RWPE2 (cell line): ENCODE data around the gene CDC23.
"Not testable (repeated sequence)": the region's sequence is repeated elsewhere in the genome, so short reads cannot be mapped to it uniquely, and the experiment has no call there.

ENCODE experiments used
- ATAC-seq: fragments of 200-7000 bp; cut with Tn5 transposase; 3 replicates; pipeline ENCODE4 v1.9.1; 2021; ENCODE audit warnings: low read depth
- DNase-seq: peaks from one replicate; pipeline ENCODE4 v3.0.0-alpha.2; 2020; ENCODE audit warnings: low spot score
- H3K27ac ChIP-seq: fragments of 450-650 bp; 2 replicates; pipeline ENCODE4 v1.5.1; 2017; ENCODE audit warnings: mild to moderate bottlenecking; ENCODE audit not compliant: poor library complexity, severe bottlenecking
- H3K27me3 ChIP-seq: fragments of 250-450 bp; sonication (Bioruptor Pico); 2 replicates; pipeline ENCODE4 v1.5.1; 2021; ENCODE audit warnings: mild to moderate bottlenecking, moderate library complexity; ENCODE audit not compliant: insufficient read depth, poor library complexity, severe bottlenecking
- H3K36me3 ChIP-seq: fragments of 250-450 bp; sonication (Bioruptor Pico); 2 replicates; pipeline ENCODE4 v1.5.1; 2020; ENCODE audit warnings: low read depth, mild to moderate bottlenecking, moderate library complexity
- H3K4me1 ChIP-seq: fragments of 250-450 bp; sonication (Bioruptor Pico); 2 replicates; pipeline ENCODE4 v1.5.1; 2021; ENCODE audit warnings: mild to moderate bottlenecking, moderate library complexity; ENCODE audit not compliant: insufficient read depth, poor library complexity, severe bottlenecking
- H3K4me3 ChIP-seq: fragments of 250-450 bp; sonication (Bioruptor Pico); 2 replicates; pipeline ENCODE4 v1.5.1; 2021; ENCODE audit warnings: mild to moderate bottlenecking, moderate library complexity; ENCODE audit not compliant: severe bottlenecking
- H3K9me3 ChIP-seq: fragments of 250-450 bp; sonication (Bioruptor Pico); 2 replicates; pipeline ENCODE4 v1.5.1; 2021; ENCODE audit warnings: mild to moderate bottlenecking, moderate library complexity; ENCODE audit not compliant: severe bottlenecking
- TF ChIP-seq, protein P1 (sequence below): fragments of 450-650 bp; IDR thresholded peaks from one replicate; pipeline ENCODE4 v1.5.1; 2017; ENCODE audit warnings: mild to moderate bottlenecking, moderate library complexity; ENCODE audit not compliant: poor library complexity, severe bottlenecking

Gene CDC23, protein sequence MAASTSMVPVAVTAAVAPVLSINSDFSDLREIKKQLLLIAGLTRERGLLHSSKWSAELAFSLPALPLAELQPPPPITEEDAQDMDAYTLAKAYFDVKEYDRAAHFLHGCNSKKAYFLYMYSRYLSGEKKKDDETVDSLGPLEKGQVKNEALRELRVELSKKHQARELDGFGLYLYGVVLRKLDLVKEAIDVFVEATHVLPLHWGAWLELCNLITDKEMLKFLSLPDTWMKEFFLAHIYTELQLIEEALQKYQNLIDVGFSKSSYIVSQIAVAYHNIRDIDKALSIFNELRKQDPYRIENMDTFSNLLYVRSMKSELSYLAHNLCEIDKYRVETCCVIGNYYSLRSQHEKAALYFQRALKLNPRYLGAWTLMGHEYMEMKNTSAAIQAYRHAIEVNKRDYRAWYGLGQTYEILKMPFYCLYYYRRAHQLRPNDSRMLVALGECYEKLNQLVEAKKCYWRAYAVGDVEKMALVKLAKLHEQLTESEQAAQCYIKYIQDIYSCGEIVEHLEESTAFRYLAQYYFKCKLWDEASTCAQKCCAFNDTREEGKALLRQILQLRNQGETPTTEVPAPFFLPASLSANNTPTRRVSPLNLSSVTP

DNA sequence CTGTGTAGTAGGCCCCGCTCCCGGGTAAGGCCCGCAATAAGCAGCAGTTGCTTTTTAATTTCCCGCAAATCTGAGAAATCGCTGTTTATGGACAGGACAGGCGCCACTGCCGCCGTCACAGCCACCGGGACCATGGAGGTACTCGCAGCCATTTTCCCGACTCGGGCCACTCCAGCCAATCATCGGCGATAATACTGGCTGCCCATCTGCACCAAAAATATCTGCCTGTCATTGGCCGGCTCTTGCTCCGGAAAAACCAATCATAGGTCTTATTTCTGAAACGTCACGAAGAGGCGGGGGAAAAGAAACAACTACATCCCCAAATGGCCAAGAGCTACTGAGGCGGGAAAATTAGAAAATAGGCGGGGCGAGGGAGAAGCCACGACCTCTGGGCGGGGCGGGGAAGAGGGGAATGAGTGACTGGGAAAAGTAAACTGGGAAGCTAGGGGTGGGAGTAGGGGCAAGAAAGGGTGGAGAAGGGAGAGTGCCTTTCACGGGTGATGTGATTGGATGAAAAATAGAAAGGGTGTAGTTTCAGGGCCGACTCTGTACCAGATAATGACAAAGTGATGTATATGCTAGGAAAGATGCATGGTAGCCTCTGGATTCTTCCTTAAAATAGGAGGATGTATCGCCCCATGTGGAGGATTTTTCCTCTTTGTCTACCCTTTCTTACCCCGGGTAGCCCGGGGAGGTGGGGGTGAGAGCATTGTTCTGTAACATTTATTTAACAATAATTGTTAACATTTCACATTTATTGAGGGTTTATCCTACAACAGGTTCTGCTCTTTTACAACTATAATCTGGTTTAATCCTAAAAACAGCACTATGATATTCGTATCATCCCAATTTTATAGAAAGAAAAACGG is at the start of gene CDC23:
CDC23 (minus strand) TSS at position 163 of the 869 bp plus-strand sequence; CDS start at position 152, 11 bp downstream.
- TF ChIP-seq, protein P1, sequence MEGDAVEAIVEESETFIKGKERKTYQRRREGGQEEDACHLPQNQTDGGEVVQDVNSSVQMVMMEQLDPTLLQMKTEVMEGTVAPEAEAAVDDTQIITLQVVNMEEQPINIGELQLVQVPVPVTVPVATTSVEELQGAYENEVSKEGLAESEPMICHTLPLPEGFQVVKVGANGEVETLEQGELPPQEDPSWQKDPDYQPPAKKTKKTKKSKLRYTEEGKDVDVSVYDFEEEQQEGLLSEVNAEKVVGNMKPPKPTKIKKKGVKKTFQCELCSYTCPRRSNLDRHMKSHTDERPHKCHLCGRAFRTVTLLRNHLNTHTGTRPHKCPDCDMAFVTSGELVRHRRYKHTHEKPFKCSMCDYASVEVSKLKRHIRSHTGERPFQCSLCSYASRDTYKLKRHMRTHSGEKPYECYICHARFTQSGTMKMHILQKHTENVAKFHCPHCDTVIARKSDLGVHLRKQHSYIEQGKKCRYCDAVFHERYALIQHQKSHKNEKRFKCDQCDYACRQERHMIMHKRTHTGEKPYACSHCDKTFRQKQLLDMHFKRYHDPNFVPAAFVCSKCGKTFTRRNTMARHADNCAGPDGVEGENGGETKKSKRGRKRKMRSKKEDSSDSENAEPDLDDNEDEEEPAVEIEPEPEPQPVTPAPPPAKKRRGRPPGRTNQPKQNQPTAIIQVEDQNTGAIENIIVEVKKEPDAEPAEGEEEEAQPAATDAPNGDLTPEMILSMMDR = no peak
- H3K9me3 ChIP-seq = no peaks in the 10 kb centered on the region
- H3K36me3 ChIP-seq = peaks cover 40% of the 10 kb centered on the region
- ATAC-seq (peak; percentile 95), DNase-seq (peak; percentile 95)
- H3K27ac ChIP-seq = no peak within 1 kb of the TSS
- H3K4me3 ChIP-seq = peak within 1 kb of the TSS; percentile 86
- peaks cover 12% of the 10 kb centered on the region for H3K4me1 ChIP-seq
- H3K27me3 ChIP-seq = no peaks in the 10 kb centered on the region

DNA sequence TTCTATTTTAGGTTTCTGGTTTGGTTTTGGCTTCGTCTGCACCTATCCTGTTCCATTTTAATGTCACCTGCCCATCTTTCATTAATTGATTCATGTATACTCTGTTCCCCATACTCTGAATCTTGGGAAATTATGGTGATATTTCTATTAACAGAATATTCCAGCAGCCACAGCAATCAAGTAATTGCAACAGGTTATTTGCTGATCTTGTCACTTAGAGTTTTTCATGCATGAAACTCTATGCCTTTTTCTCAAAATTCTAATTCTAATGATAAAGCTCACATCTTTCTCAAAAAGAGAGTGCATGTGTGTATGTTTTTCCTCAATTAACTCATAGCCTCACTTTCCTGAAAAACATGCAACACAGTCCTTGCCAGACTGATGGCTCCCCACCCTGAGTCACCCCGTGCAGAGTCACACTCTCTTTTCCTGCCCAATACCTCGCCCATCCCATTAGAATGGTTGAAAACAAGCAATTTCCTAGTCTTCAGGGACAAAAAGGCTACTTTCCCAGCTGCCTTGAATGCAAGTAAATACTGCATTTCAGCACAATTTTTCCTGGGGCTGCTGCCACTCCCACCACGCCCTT is 45.7 kb upstream of the CDC23 start:
- DNase-seq (no peak), ATAC-seq (peak; percentile 58; the same call in 1 of the 3 replicates)
- Histone ChIP-seq H3K36me3 (no peaks in the 10 kb centered on the region), H3K27ac (no peak overlapping the region), H3K27me3 (no peaks in the 10 kb centered on the region), H3K9me3 (no peaks in the 10 kb centered on the region), H3K4me1 (no peaks in the 10 kb centered on the region), H3K4me3 (no peak overlapping the region)
- TF ChIP-seq, protein P1 = no peak

DNA sequence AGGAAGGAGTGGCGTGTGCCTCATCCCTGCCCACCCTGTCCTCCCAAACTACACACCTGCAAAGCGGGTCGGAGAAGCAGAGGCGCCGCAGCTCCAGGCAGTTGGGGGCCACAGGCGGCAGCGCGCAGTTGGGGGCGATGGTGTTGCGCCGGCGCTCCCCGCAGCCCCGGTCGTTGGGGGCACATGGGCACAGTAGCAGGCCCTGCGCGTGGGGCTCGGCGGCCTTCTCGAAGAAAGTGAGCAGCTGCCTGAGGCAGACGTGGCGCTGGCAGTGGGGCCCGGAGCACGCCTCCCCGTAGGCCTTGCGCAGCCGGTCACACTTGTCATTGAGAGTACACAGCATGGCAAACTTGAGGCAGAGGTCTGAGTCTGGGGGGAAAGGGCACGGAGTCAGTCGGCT is 44.5 kb upstream of the CDC23 start:
- Histone ChIP-seq H3K36me3 (no peaks in the 10 kb centered on the region), H3K4me1 (no peaks in the 10 kb centered on the region), H3K4me3 (no peak overlapping the region), H3K9me3 (no peaks in the 10 kb centered on the region), H3K27ac (no peak overlapping the region), H3K27me3 (no peaks in the 10 kb centered on the region)
- DNase-seq (no peak), ATAC-seq (no peak)
- TF ChIP-seq, protein P1 = no peak

DNA sequence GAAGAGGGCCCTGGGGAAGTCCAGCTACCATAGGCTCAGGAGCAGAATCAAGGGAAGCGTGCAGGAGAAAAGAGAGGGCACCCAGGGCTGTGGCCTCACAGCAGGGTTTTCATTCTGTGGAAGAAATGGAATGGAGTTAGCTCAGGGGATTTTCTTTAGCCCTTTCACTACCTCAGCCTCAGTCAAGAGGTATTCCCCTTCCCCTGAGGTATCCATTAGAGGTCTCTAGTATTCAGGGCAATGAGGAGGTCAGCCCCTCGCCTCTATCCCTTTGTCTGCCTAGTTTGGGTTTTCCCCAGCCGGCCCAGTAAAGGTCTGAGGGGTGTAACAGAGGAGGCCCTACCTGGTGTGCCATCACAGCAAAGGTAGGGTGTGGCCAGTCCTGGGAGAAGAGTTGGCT is 39.8 kb upstream of the CDC23 start:
- TF ChIP-seq, protein P1 = no peak
- Histone ChIP-seq H3K27me3 (no peaks in the 10 kb centered on the region), H3K36me3 (no peaks in the 10 kb centered on the region), H3K4me1 (no peaks in the 10 kb centered on the region), H3K9me3 (no peaks in the 10 kb centered on the region), H3K4me3 (no peak overlapping the region), H3K27ac (no peak overlapping the region)
- no peak for DNase-seq
- no peak for ATAC-seq

DNA sequence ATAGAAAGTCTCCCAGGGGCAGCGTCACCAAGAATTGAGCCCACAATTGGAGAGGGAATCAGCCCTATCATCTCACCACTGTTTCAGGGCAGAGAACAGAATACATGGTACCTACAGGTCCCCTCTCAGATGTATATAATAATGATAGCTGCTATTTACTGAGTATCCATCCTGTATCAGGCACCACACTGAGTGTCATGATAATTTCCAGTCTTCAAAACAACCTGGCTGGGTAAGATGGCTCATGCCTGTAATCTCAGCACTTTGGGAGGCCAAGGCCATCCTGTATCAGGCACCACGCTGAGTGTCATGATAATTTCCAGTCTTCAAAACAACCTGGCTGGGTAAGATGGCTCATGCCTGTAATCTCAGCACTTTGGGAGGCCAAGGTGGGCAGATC is 34.7 kb upstream of the CDC23 start:
- not testable (repeated sequence) for H3K9me3 ChIP-seq, H3K4me3 ChIP-seq, H3K36me3 ChIP-seq, H3K27ac ChIP-seq, ATAC-seq, H3K4me1 ChIP-seq, DNase-seq
- H3K27me3 ChIP-seq = peaks cover 15% of the 10 kb centered on the region
